ENCODE results near the gene CYSLTR2.
"Not testable (repeated sequence)": the region's sequence is repeated elsewhere in the genome, so short reads cannot be mapped to it uniquely, and the experiment has no call there.

The CYSLTR2 gene

GRCh38 chr13:48644951-48645350 is 8.8 kb upstream of the CYSLTR2 start:
- DNase-seq (ENCODE audit: low spot score), result no peak

DNA sequence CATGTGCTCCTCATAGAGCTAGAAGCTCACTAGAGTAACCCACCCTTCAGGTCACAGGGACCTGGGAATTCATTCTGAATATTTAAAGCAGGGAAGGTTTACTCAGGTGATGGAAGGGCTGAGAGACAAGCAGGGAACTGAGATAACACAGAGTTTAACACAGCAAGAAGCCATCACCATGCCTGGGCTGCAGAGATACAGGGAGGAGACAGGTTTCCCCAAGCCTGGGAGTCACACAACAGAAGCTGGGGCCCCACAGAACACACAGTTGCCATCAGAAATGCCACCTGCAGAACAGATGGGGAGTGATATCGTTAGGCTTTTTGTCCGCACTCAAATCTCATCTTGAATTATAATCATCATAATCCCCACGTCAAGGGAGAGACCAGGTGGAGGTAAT is 7.9 kb upstream of the CYSLTR2 start:
- DNase-seq (ENCODE audit: low spot score), result no peak

DNA sequence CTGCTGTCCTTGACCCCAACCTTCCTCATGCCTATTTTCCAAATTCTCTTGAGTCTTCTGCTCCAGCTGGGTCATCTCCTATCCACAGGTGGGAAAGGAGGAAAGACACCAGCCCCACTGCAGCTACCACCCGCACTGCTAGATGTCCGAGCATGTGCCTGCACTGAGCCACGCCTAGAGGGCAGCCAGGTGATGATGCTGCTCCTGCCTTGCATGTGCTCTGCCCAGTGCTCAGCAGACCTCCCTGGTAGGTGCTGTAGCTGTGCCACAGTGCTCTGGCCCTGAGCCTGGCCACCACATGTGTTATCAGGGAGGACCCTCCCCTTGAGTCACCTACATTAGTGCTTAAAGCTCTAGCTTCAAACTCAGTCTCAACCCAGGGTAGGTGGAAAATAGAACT is 6.9 kb upstream of the CYSLTR2 start:
- no peak for DNase-seq (ENCODE audit: low spot score)

- DNase-seq (ENCODE audit: low spot score), result no peak
Measured at GRCh38 chr13:48647625-48648024, 6.1 kb upstream of the CYSLTR2 start.

DNA sequence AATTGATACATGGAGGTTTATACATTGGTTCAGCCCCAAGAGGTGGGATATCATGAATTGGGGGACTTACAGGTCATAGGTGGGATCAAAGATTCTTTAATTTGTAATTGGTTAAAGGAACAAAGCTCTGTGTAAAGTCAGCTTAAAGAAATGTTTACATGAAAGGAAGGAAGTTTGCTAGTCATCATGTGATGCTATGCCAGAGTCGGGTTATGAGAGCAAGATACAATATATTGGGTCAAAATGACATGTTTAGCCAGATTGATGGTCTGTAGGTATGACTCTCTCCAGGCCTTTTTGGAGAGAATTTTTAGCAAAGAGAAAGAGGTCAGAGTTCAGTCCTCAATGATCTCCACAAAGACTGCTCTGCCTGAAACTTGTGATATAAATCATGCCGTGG is 5.3 kb upstream of the CYSLTR2 start:
- no peak for DNase-seq (ENCODE audit: low spot score)

DNA sequence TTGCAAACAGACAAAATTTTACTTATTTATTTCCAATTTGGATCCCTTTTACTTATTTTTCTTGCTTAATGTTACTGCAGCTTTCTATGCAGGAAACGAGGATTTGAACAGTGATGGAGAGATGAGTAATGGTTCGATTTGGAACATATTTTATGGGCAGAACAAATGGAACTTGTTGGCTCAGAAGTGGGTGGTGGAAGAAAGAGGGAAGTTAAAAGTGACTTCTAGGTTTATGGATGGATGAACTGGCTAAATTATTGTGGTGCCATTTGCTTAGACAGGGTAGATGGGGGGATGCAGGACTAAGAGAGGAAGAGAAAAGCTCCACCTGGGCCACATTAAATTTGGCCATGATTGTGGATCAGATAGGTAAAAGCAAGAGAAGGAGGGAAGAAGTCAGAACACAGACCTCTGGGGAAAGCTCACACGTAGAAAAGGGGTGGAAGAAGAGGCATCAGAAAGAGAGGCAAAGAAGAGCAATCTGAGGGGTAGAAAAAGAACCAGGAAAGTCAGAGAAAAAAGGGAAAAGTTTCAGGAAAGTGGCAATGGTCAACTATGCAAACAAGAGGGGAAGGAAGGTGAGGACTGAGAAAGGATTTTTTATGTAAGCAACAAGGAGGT is 768 bp upstream of the CYSLTR2 start:
- no peak for DNase-seq (ENCODE audit: low spot score)

DNA sequence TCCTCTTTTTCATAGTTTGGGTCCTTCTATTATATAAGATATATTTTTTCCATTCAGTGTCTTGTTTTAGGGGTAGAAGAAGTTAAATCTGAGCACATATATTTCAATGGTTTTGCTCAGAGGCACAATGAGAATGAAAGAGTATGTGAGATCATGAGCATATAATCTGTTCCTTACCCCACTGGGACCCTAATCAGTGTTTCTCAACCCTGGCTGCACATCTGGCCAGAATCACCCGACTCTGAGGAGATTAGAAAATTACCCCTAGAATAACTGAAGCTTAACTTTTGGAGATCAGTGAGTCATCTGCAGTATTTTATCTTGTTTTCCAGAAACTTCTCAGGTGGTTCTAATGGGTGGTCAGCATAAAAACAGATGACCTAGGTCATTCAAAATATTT is 782 bp downstream of the CYSLTR2 start:
- no peak for DNase-seq (ENCODE audit: low spot score)

GRCh38 chr13:48655291-48655690 is 1.6 kb downstream of the CYSLTR2 start:
- no peak for DNase-seq (ENCODE audit: low spot score)

DNA sequence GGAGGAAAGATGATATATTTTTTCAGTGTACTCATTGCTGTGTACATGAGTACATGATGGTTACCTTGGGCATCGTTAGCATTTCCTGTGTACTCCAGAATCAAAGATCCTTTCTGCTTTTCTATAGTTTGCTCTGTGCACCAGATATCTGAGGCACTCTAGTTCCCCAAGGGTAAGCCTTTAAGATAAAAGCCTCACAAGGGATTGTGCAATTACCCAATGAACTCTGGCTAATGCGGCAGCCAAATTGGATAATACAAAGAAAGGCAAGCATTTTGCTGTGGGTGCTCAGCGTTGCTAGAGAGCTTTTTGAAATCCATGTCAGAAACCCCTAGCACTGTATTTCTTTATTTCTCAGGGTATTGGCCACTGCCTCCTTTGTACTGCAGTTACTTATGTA is 2.9 kb downstream of the CYSLTR2 start:
- DNase-seq (ENCODE audit: low spot score), result no peak

- DNase-seq (ENCODE audit: low spot score), result peak; percentile 56
Measured at GRCh38 chr13:48660361-48661076, 6.8 kb downstream of the CYSLTR2 start.

GRCh38 chr13:48661107-48661506 is 7.4 kb downstream of the CYSLTR2 start:
- DNase-seq (ENCODE audit: low spot score), result no peak

GRCh38 chr13:48662226-48662625 is 8.5 kb downstream of the CYSLTR2 start:
- DNase-seq (ENCODE audit: low spot score), result no peak

DNA sequence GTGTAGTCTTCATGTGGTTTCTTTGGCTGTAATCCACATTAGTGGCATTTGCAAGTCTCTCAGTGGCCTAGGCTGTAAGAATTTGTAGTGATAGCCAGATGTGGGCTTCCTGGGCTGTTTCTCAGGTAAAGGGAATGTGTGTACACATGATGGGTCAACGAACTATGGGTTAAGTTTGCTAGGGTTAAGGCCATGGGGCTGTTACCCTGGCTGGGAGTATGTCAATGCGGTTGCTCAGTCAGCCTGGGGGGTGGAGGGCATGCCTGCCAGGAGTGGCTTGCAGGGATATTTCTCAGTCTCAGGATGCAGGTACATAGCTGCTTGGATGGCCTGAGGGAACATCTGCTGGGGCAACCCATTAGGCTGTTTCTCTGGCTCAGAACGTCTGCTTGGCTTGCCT is 13.4 kb downstream of the CYSLTR2 start:
- DNase-seq (ENCODE audit: low spot score), result no peak

GRCh38 chr13:48671421-48671820 is 17.7 kb downstream of the CYSLTR2 start:
- DNase-seq (ENCODE audit: low spot score), result not testable (repeated sequence)

DNA sequence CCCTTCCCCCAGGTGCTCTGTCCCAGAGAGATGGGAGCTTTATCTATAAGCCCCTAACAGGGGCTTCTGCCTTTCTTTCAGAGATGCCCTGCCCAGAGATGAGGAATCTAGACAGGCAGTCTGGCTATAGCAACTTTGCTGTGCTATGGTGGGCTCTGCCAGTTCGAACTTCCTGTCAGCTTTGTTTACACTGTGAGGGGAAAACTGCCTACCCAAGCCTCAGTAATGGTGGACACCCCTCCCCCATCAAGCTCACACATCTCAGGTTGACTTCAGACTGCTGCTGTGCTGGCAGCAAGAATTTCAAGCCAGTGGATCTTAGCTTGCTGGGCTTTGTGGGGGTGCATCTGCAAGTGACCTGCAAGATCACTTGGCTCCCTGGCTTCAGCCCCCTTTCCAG is 21.5 kb downstream of the CYSLTR2 start:
- DNase-seq (ENCODE audit: low spot score), result no peak

GRCh38 chr13:48678316-48678715 is 24.6 kb downstream of the CYSLTR2 start:
- no peak for DNase-seq (ENCODE audit: low spot score)

DNA sequence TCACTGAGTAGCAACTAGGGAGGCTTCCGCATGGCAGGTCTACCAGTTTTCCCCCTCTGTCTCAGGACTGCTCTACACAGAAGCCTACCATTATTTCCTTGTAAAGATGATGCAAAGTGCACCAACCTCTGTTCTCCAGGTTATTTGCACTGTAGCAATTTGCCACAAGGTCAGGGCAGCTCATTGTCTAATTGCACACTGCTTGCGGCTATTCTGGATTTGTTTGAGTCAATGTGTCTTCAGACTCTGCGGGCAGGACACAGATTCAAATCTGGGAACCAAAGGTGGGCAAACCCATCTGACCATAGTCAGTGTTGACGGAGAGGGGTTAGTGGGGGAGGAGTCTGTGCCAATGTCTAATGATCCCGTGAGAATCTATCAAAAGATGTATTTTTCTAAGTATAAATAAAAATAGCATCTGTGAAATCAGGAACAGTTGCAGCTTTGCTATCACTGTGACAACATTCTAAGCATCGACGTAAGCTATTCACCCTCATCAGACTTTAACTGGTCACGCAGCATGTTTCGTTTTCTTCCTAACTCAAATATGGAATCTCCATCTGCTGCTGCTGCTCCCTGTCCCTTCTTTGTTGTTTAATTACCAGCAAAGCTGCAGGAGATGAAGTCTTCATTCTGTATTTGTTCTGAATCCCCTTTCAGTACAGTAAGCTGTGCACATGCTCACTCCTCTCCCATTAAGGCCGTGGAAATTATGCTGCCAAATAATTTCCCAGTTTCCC is 26.4 kb downstream of the CYSLTR2 start:
- DNase-seq (ENCODE audit: low spot score), result no peak

DNA sequence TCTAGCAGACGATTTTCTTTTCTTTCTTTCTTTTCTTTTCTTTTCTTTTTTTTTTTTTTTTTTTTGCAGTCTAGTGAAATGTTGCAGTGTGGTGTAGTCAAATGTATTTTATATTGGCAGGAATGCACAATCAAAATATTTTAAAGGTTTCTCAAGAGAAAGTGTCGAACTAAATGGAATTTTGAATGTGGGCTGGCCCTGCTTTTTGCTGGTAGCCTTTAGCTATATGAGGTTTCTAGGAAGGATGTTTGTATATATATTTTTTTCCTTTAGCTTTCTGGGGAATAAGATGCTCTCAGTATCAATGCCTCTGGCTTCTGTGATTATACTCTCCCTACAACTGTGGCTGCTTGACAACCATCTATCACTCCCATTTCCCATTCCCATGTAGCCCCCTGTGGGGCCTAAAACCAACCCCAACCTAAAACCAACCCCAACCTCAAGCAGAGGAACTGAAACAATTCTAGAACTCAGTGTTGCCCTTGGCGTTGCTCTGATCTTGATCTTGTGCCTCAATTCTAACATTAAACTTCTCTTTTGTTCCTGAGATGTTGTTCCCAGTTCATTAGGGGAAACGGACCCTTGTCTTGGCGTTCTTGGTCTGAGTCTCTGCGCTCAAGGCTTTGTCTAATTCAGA is 27.1 kb downstream of the CYSLTR2 start:
- no peak for DNase-seq (ENCODE audit: low spot score)

- no peak for DNase-seq (ENCODE audit: low spot score)
Measured at GRCh38 chr13:48681905-48682304, 28.2 kb downstream of the CYSLTR2 start.

DNA sequence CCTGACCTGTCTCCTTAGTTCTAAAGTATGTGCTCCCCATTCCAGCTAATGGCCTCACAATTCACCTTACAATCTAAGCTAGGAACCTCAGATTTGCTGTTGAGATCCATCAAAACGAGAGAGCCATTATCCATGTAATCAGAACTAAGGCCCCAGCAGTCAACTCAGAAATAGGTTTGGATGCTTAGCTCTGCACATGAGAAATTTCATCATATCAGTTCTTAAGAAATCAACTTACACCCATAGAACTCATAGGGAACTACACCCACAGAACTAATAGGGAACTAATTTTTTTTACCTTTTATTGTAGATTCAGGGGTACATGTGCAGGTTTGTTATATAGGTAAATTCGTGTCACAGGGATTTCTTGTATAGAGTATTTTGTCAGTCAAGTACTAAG is 28.7 kb downstream of the CYSLTR2 start:
- DNase-seq (ENCODE audit: low spot score), result no peak

DNA sequence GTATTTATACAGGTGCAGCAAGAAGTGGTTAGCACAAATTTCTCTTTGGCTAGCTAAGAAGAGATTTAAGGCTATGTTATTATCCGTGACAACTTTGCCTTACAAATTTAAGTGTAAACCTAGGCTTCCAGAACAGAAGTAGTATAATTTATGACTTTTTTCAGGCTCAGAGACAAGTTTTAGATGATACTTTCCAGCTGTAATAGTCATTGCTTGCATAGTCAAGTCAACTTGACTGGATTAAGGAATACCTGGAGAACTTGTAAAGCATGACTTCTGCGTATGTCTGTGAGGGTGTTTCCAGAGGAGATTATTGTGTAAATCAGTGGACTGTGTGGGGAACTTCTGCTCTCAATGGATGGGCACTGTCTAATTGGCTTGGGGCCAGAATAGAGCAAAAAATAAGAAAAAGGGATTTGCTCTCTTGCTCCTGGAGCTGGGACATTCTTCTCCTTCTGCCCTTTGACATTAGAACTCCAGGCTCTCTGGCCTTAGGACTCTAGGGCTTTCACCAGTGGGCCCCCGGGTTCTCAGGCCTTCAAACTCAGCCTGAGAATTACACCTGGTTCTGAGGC is 33.0 kb downstream of the CYSLTR2 start:
- no peak for DNase-seq (ENCODE audit: low spot score)

- DNase-seq (ENCODE audit: low spot score), result no peak
Measured at GRCh38 chr13:48687249-48687648, 33.5 kb downstream of the CYSLTR2 start.

Measured in globus pallidus (tissue), 1 donor.